Liver (tissue), 3 donors: Measurements from ENCODE around the gene EPB42.

Experiments used
- ATF3 ChIP-seq: IDR thresholded peaks from 2 replicates; pipeline ENCODE4 v1.6.1; 2016; ENCODE audit warnings: antibody characterized with exemption
- EGR1 ChIP-seq, 2 donors: IDR thresholded peaks; 2 replicates each; pipeline ENCODE4 v1.6.1; 2016 to 2018; ENCODE audit warnings: antibody characterized with exemption in 2 of 2, low read depth in 2 of 2
- MAX ChIP-seq: IDR thresholded peaks from 2 replicates; pipeline ENCODE4 v1.6.1; 2016; ENCODE audit warnings: antibody characterized with exemption
- RAD21 ChIP-seq, 2 donors: IDR thresholded peaks; 2 replicates each; pipeline ENCODE4 v1.6.1; 2016; ENCODE audit warnings: antibody characterized with exemption in 2 of 2, mild to moderate bottlenecking in 2 of 2
- RXRA ChIP-seq, 2 donors: IDR thresholded peaks; 2 replicates each; pipeline ENCODE4 v1.6.1; 2017 to 2018; ENCODE audit warnings: antibody characterized with exemption in 2 of 2, mild to moderate bottlenecking in 1 of 2
- SP1 ChIP-seq: IDR thresholded peaks from 2 replicates; pipeline ENCODE4 v1.6.1; 2018; ENCODE audit warnings: antibody characterized with exemption, mild to moderate bottlenecking
- TAF1 ChIP-seq: conservative IDR thresholded peaks from 2 replicates; pipeline ENCODE4 v1.6.1; 2016; ENCODE audit warnings: antibody characterized with exemption, mild to moderate bottlenecking
- YY1 ChIP-seq: IDR thresholded peaks from 2 replicates; pipeline ENCODE4 v1.6.1; 2016; ENCODE audit warnings: antibody characterized with exemption, mild to moderate bottlenecking
- ZBTB33 ChIP-seq: IDR thresholded peaks from 2 replicates; pipeline ENCODE4 v1.6.1; 2016; ENCODE audit warnings: antibody characterized with exemption
- TF ChIP-seq, protein P1 (sequence below): fragments of 150-350 bp; IDR thresholded peaks from 2 replicates; pipeline ENCODE4 v1.5.1; 2017; ENCODE audit warnings: improper control_type of control experiment, low read depth, low read length; ENCODE audit not compliant: missing input control
- TF ChIP-seq, protein P2 (sequence below): IDR thresholded peaks from 2 replicates; pipeline ENCODE4 v1.6.1; 2016; ENCODE audit warnings: antibody characterized with exemption, mild to moderate bottlenecking
- donor health status: healthy.
- donor health status: healthy.

DNA sequence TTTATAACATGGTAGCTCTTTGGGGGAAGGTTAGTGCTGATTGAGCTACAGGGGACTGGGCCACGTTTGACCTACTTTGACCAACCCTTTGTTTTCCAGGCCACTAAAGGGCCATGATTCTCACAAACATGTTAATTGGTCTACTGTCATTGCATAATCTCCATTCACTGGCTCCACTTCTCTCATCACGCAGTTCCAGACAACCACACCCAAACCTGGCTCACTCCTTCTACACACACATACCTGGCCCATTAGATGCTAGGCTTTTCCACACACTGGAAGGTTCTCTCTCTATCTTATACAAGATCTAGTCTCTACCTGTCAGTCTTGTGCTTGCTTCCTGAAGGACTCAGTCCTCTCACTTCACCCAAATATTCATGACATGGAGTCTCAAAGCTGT is 30.0 kb upstream of the EPB42 start:
- TF ChIP-seq SP1 (no peak), EGR1 (IDR thresholded peaks at IDR 0.05; ENCODE audit: low read depth in 2 of 2) (no peak), ZBTB33 (no peak), ATF3 (no peak), TAF1 (no peak), RAD21 (IDR thresholded peaks at IDR 0.05) (no peak), YY1 (no peak), MAX (no peak), RXRA (IDR thresholded peaks at IDR 0.05) (no peak)
- TF ChIP-seq, protein P1, sequence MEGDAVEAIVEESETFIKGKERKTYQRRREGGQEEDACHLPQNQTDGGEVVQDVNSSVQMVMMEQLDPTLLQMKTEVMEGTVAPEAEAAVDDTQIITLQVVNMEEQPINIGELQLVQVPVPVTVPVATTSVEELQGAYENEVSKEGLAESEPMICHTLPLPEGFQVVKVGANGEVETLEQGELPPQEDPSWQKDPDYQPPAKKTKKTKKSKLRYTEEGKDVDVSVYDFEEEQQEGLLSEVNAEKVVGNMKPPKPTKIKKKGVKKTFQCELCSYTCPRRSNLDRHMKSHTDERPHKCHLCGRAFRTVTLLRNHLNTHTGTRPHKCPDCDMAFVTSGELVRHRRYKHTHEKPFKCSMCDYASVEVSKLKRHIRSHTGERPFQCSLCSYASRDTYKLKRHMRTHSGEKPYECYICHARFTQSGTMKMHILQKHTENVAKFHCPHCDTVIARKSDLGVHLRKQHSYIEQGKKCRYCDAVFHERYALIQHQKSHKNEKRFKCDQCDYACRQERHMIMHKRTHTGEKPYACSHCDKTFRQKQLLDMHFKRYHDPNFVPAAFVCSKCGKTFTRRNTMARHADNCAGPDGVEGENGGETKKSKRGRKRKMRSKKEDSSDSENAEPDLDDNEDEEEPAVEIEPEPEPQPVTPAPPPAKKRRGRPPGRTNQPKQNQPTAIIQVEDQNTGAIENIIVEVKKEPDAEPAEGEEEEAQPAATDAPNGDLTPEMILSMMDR, result no peak
- TF ChIP-seq, protein P2, sequence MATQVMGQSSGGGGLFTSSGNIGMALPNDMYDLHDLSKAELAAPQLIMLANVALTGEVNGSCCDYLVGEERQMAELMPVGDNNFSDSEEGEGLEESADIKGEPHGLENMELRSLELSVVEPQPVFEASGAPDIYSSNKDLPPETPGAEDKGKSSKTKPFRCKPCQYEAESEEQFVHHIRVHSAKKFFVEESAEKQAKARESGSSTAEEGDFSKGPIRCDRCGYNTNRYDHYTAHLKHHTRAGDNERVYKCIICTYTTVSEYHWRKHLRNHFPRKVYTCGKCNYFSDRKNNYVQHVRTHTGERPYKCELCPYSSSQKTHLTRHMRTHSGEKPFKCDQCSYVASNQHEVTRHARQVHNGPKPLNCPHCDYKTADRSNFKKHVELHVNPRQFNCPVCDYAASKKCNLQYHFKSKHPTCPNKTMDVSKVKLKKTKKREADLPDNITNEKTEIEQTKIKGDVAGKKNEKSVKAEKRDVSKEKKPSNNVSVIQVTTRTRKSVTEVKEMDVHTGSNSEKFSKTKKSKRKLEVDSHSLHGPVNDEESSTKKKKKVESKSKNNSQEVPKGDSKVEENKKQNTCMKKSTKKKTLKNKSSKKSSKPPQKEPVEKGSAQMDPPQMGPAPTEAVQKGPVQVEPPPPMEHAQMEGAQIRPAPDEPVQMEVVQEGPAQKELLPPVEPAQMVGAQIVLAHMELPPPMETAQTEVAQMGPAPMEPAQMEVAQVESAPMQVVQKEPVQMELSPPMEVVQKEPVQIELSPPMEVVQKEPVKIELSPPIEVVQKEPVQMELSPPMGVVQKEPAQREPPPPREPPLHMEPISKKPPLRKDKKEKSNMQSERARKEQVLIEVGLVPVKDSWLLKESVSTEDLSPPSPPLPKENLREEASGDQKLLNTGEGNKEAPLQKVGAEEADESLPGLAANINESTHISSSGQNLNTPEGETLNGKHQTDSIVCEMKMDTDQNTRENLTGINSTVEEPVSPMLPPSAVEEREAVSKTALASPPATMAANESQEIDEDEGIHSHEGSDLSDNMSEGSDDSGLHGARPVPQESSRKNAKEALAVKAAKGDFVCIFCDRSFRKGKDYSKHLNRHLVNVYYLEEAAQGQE, result no peak
